WTC11 (cell line): ENCODE results near the gene HBA2. TPM values are rescaled to one million over a fixed set of nuclear protein-coding genes. Genes with fewer than 3 reads are reported as not detected.
"Not testable (repeated sequence)": the region's sequence is repeated elsewhere in the genome, so short reads cannot be mapped to it uniquely, and the experiment has no call there.

Experiments used
- ATAC-seq: fragments of 200-7000 bp; cut with Tn5 transposase; 2 replicates; pipeline ENCODE4 v1.10.0; 2021; ENCODE audit warnings: mild to moderate bottlenecking, moderate library complexity
- Bru-seq: library from RNA; stranded (reverse); fragments of 400-500 nt; gene quantifications from one replicate; lab custom pipeline; 2021; lab: Mats Ljungman, UMichigan
- CTCF ChIA-PET: fragments of 300-600 bp; sonication (Branson Sonifier 250); formaldehyde crosslinking; loops from one replicate; lab custom pipeline; 2021; ENCODE audit warnings: antibody characterized with exemption; lab: Charles Lee
- POLR2A ChIA-PET: fragments of 350-600 bp; sonication (Branson Sonifier 250); formaldehyde crosslinking; loops from one replicate; lab custom pipeline; 2021; ENCODE audit warnings: antibody characterized with exemption; lab: Charles Lee
- DNase-seq: peaks from one replicate; pipeline ENCODE4 v3.0.0; 2021; ENCODE audit warnings: low spot score
- H3K27ac Mint-ChIP-seq: 2 replicates; pipeline ENCODE4 v1.8.0; 2021; ENCODE audit warnings: mixed read lengths
- H3K27me3 Mint-ChIP-seq: 2 replicates; pipeline ENCODE4 v1.8.0; 2021; ENCODE audit warnings: low read depth, mild to moderate bottlenecking, moderate library complexity, mixed read lengths
- H3K36me3 Mint-ChIP-seq: 2 replicates; pipeline ENCODE4 v1.8.0; 2021; ENCODE audit warnings: mixed read lengths
- H3K4me1 Mint-ChIP-seq: 2 replicates; pipeline ENCODE4 v1.8.0; 2022; ENCODE audit warnings: mixed read lengths
- H3K4me3 Mint-ChIP-seq: 2 replicates; pipeline ENCODE4 v1.8.0; 2021; ENCODE audit warnings: mild to moderate bottlenecking, moderate library complexity, mixed read lengths
- H3K9me3 Mint-ChIP-seq: 2 replicates; pipeline ENCODE4 v1.8.0; 2021; ENCODE audit warnings: mixed read lengths
- AR ChIP-seq: fragments of 250-450 bp; sonication (Bioruptor Pico); IDR thresholded peaks from 2 replicates; pipeline ENCODE4 v1.9.0; 2021; ENCODE audit warnings: mild to moderate bottlenecking
- ATF1 ChIP-seq: sonication (generic); formaldehyde crosslinking; IDR thresholded peaks from 2 replicates; pipeline ENCODE4 v1.8.1; 2023; ENCODE audit warnings: mild to moderate bottlenecking, moderate library complexity, missing genetic modification reagents
- ERG ChIP-seq: fragments of 250-450 bp; sonication (Bioruptor Pico); IDR thresholded peaks from 2 replicates; pipeline ENCODE4 v1.8.0; 2021; ENCODE audit warnings: mild to moderate bottlenecking
- JAZF1 ChIP-seq: fragments of 250-450 bp; sonication (Bioruptor Pico); IDR thresholded peaks from 2 replicates; pipeline ENCODE4 v1.9.0; 2021; ENCODE audit warnings: moderate library complexity, mild to moderate bottlenecking, inconsistent platforms
- MYBL2 ChIP-seq: sonication (generic); formaldehyde crosslinking; IDR thresholded peaks from 2 replicates; pipeline ENCODE4 v1.8.1; 2023; ENCODE audit warnings: mild to moderate bottlenecking, moderate library complexity, missing genetic modification reagents
- NFATC4 ChIP-seq: fragments of 250-450 bp; sonication (Bioruptor Pico); IDR thresholded peaks from 2 replicates; pipeline ENCODE4 v1.9.0; 2021; ENCODE audit warnings: mild to moderate bottlenecking
- NR1H2 ChIP-seq: sonication (generic); formaldehyde crosslinking; IDR thresholded peaks from 2 replicates; pipeline ENCODE4 v1.9.0; 2021; ENCODE audit warnings: mild to moderate bottlenecking, moderate library complexity, missing genetic modification reagents
- SMAD3 ChIP-seq: sonication (generic); formaldehyde crosslinking; IDR thresholded peaks from 2 replicates; pipeline ENCODE4 v1.8.0; 2022; ENCODE audit warnings: missing genetic modification reagents, mild to moderate bottlenecking, borderline replicate concordance
- SOX15 ChIP-seq: fragments of 250-450 bp; sonication (Bioruptor Pico); IDR thresholded peaks from 2 replicates; pipeline ENCODE4 v1.9.0; 2021; ENCODE audit warnings: mild to moderate bottlenecking
- ZBTB21 ChIP-seq: sonication (generic); formaldehyde crosslinking; IDR thresholded peaks from 2 replicates; pipeline ENCODE4 v1.8.1; 2023; ENCODE audit warnings: mild to moderate bottlenecking, missing genetic modification reagents, borderline replicate concordance
- ZNF219 ChIP-seq: sonication (generic); formaldehyde crosslinking; IDR thresholded peaks from 2 replicates; pipeline ENCODE4 v1.8.0; 2023; ENCODE audit warnings: missing genetic modification reagents, mild to moderate bottlenecking, borderline replicate concordance
- long read RNA-seq, 3 experiments: library from RNA in 1 of 3; library from capped mRNA in 1 of 3; library from polyadenylated mRNA in 1 of 3; unstranded in 2 of 3; stranded (forward) in 1 of 3; transcript quantifications; one replicate each; pipeline ENCODE4 v2.0.0, GENCODE V29; 2021
- total RNA-seq: library from RNA; stranded (reverse); gene quantifications from 3 replicates; pipeline ENCODE4 v1.2.3, GENCODE V29; 2021
- TF ChIP-seq, protein P1 (sequence below): fragments of 250-450 bp; sonication (Bioruptor Pico); IDR thresholded peaks from 2 replicates; pipeline ENCODE4 v1.9.0; 2021; ENCODE audit warnings: moderate library complexity, mild to moderate bottlenecking, inconsistent platforms, borderline replicate concordance
- TF ChIP-seq, protein P2 (sequence below): sonication (generic); formaldehyde crosslinking; IDR thresholded peaks from 2 replicates; pipeline ENCODE4 v1.8.1; 2023; ENCODE audit warnings: mild to moderate bottlenecking, missing genetic modification reagents
- TF ChIP-seq, protein P3 (sequence below): sonication (generic); formaldehyde crosslinking; IDR thresholded peaks from 2 replicates; pipeline ENCODE4 v1.8.0; 2022; ENCODE audit warnings: mild to moderate bottlenecking, missing genetic modification reagents

HBA2 gene
- total RNA-seq: 1.8 to 2.6 TPM (median 2.4 TPM) in 3 replicates
- percentile 11 among the genes with signal in this experiment for Bru-seq, nascent RNA
- long read RNA-seq, experiment 1, partial matches to known transcripts: 0 of 1 reads
- long read RNA-seq, experiment 1, other reads (novel, unspliced or antisense): 0 of 1 reads
- long read RNA-seq, experiment 2, partial matches to known transcripts: 0 of 1 reads
- long read RNA-seq, experiment 2, other reads (novel, unspliced or antisense): 0 of 1 reads
- long read RNA-seq, experiment 3: 0 reads

GRCh38 chr16:172374-172941 is at the start of gene HBA2:
HBA2 (plus strand) TSS chr16:172876; CDS start chr16:172913, 37 bp downstream.
- POLR2A ChIA-PET, CTCF ChIA-PET, H3K36me3 Mint-ChIP-seq, H3K9me3 Mint-ChIP-seq, H3K27ac Mint-ChIP-seq, DNase-seq: not testable (repeated sequence)
- H3K4me3 Mint-ChIP-seq: peak within 1 kb of the TSS; percentile 49
- H3K27me3 Mint-ChIP-seq: peaks cover 87% of the 10 kb centered on the region
- H3K4me1 Mint-ChIP-seq: peaks cover 30% of the 10 kb centered on the region
- peak; percentile 4; the same call in 1 of the 2 replicates for ATAC-seq

GRCh38 chr16:123558-124350 is 48.9 kb upstream of the HBA2 start:
- H3K27me3 Mint-ChIP-seq, H3K9me3 Mint-ChIP-seq, ATAC-seq, H3K4me1 Mint-ChIP-seq, H3K36me3 Mint-ChIP-seq, H3K4me3 Mint-ChIP-seq, H3K27ac Mint-ChIP-seq, DNase-seq, POLR2A ChIA-PET: not testable (repeated sequence)
- CTCF ChIA-PET: interaction anchor here (1.5 kb wide), 1 partner anchor 27 kb away, joined by 5 read pairs; no protein-coding TSS in a partner anchor

DNA sequence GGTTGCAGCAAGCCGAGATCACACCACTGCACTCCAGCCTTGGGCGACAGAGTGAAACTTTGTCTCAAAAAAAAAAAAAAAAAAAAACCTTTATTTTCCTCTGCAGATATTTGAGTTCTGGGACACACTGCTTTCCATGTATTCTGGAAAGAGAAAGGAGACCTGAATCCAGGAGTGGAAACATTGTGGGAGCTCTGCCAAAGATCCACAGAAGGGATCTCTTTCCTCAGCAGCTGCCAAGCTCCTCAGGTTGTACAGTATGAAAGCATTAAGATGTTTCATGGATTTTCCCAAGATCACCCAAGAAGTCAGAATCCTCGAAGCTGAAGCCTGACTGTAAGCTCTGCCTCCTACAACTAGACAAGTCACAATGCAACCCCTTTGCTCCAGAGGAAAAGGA is 47.7 kb upstream of the HBA2 start:
- H3K27me3 Mint-ChIP-seq: no peaks in the 10 kb centered on the region
- no peak for ATAC-seq
- H3K9me3 Mint-ChIP-seq: no peaks in the 10 kb centered on the region
- 0 out of 2 replicates have a peak overlapping the region, but pooled peaks have one; percentile 85 for H3K27ac Mint-ChIP-seq
- H3K4me3 Mint-ChIP-seq: no peak overlapping the region
- ChIA-PET POLR2A (no interaction called here), CTCF (interaction anchor here (1.5 to 2.1 kb wide), 2 partner anchors 18 to 28 kb away, joined by 5 to 14 read pairs; no protein-coding TSS in a partner anchor)
- H3K36me3 Mint-ChIP-seq: no peaks in the 10 kb centered on the region
- TF ChIP-seq, protein P1, sequence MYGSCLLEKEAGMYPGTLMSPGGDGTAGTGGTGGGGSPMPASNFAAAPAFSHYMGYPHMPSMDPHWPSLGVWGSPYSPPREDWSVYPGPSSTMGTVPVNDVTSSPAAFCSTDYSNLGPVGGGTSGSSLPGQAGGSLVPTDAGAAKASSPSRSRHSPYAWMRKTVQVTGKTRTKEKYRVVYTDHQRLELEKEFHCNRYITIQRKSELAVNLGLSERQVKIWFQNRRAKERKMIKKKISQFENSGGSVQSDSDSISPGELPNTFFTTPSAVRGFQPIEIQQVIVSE: no peak
- no peak for TF ChIP-seq AR (CRISPR knock-in tag)
- TF ChIP-seq ATF1 (CRISPR knock-in tag): no peak
- no peak for TF ChIP-seq NR1H2 (CRISPR knock-in tag)
- TF ChIP-seq ZNF219 (CRISPR knock-in tag): no peak
- TF ChIP-seq MYBL2 (CRISPR knock-in tag): no peak
- TF ChIP-seq SMAD3 (CRISPR knock-in tag): no peak
- no peak for TF ChIP-seq ZBTB21 (CRISPR knock-in tag)
- TF ChIP-seq ERG (CRISPR knock-in tag): no peak
- TF ChIP-seq, protein P2, sequence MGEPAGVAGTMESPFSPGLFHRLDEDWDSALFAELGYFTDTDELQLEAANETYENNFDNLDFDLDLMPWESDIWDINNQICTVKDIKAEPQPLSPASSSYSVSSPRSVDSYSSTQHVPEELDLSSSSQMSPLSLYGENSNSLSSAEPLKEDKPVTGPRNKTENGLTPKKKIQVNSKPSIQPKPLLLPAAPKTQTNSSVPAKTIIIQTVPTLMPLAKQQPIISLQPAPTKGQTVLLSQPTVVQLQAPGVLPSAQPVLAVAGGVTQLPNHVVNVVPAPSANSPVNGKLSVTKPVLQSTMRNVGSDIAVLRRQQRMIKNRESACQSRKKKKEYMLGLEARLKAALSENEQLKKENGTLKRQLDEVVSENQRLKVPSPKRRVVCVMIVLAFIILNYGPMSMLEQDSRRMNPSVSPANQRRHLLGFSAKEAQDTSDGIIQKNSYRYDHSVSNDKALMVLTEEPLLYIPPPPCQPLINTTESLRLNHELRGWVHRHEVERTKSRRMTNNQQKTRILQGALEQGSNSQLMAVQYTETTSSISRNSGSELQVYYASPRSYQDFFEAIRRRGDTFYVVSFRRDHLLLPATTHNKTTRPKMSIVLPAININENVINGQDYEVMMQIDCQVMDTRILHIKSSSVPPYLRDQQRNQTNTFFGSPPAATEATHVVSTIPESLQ (CRISPR knock-in tag): no peak
- no peak for TF ChIP-seq SOX15
- TF ChIP-seq JAZF1 (CRISPR knock-in tag): no peak
- TF ChIP-seq, protein P3, sequence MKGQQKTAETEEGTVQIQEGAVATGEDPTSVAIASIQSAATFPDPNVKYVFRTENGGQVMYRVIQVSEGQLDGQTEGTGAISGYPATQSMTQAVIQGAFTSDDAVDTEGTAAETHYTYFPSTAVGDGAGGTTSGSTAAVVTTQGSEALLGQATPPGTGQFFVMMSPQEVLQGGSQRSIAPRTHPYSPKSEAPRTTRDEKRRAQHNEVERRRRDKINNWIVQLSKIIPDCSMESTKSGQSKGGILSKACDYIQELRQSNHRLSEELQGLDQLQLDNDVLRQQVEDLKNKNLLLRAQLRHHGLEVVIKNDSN (CRISPR knock-in tag): no peak
- no peak for TF ChIP-seq NFATC4
- no peak for DNase-seq
- H3K4me1 Mint-ChIP-seq: no peaks in the 10 kb centered on the region
